ENCODE data around the gene AJUBA. TPM values are rescaled to one million over a fixed set of nuclear protein-coding genes. Genes with fewer than 3 reads are reported as not detected.

The AJUBA gene
- total and polyA plus RNA-seq, 2 of the 8 experiments (the other 6 are each of a cell fraction or from before 2014, with no cell fraction given) = 33.1 to 46.0 TPM

DNA sequence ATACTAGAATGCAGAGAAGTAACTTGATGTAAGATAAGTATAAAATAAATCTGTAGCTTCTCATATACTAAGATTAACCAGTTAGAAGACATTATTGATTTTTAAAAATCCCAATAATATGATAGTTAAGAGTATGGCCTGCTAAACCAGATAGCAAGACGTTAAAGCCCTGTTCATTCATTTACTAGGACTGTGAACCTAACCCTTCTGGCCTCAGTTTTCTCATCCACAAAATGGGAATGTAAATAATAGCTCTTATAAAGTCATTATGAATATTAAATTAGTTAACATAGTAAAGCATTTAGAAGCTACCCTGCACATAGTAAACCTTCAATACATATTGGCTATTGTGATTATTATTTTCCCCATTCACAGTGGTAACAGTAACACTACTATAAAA, 47.2 kb downstream of the AJUBA start:
- Histone ChIP-seq H3K4me3 (ENCODE audit: extremely low read depth in 1 of 4, insufficient read depth in 2 of 4, low read depth in 3 of 4, low read length in 4 of 4) (no peak overlapping the region), H3K23ac (ENCODE audit: insufficient read length) (no peak overlapping the region), H3K27ac (ENCODE audit: low read depth, low read length) (no peak overlapping the region), H3K4me2 (ENCODE audit: insufficient read depth in 1 of 2, low read depth in 2 of 2, low read length in 2 of 2) (no peak overlapping the region), H2BK20ac (ENCODE audit: low read length) (no peak overlapping the region), H3K14ac (ENCODE audit: insufficient read length) (no peak overlapping the region), H3K36me3 (ENCODE audit: control insufficient read depth in 2 of 4, insufficient read depth in 4 of 4, low read length in 3 of 4) (no peaks in the 10 kb centered on the region), H4K91ac (replicated peaks; ENCODE audit: insufficient read length, low read length) (no peak overlapping the region), H3K18ac (ENCODE audit: extremely low read depth, low read length) (no peak overlapping the region), H2BK5ac (ENCODE audit: low read depth, low read length) (no peak overlapping the region), H2AFZ (ENCODE audit: low read length) (no peak overlapping the region), H3K4me1 (replicated peaks in 1 of 4; ENCODE audit: control insufficient read depth in 3 of 4, insufficient read depth in 4 of 4, low read length in 3 of 4) (no peaks in the 10 kb centered on the region), H3K79me1 (ENCODE audit: low read depth, low read length) (no peaks in the 10 kb centered on the region), H2BK12ac (ENCODE audit: low read depth, low read length) (no peak overlapping the region), H3K9me3 (ENCODE audit: insufficient read depth in 2 of 2, low read depth in 1 of 2, low read length in 1 of 2) (no peaks in the 10 kb centered on the region), H4K8ac (ENCODE audit: extremely low read depth, insufficient read depth, low read length) (no peak overlapping the region), H2BK15ac (ENCODE audit: low read length) (no peak overlapping the region), H3K23me2 (ENCODE audit: low read depth, low read length) (peaks cover under 1% of the 10 kb centered on the region; the same call in 1 of the 2 replicates), H3K27me3 (replicated peaks in 1 of 4; ENCODE audit: control insufficient read depth in 3 of 4, extremely low read depth in 1 of 4, insufficient read depth in 3 of 4, low read length in 3 of 4) (no peaks in the 10 kb centered on the region), H3K56ac (replicated peaks; ENCODE audit: insufficient read length, low read depth, low read length) (no peak overlapping the region), H2BK120ac (replicated peaks; ENCODE audit: low read depth, low read length) (no peak overlapping the region), H4K20me1 (replicated peaks in 1 of 2; ENCODE audit: control insufficient read depth in 1 of 2, insufficient read depth in 2 of 2, low read length in 2 of 2) (no peaks in the 10 kb centered on the region), H4K5ac (ENCODE audit: insufficient read length, low read depth, low read length) (no peak overlapping the region), H3K9ac (replicated peaks in 1 of 4; ENCODE audit: extremely low read depth in 1 of 4, low read depth in 3 of 4, low read length in 3 of 4) (no peak overlapping the region), H3K79me2 (ENCODE audit: control insufficient read depth in 1 of 2, insufficient read depth in 2 of 2, low read length in 2 of 2) (no peaks in the 10 kb centered on the region), H3K4ac (replicated peaks; ENCODE audit: insufficient read length, low read depth, low read length) (no peak overlapping the region), H2AK5ac (ENCODE audit: low read depth, low read length) (no peak overlapping the region)
- FAIRE-seq (no peak), DNase-seq (ENCODE audit: low read depth in 1 of 2, low spot score in 2 of 2) (no peak)
- 94% methylated on average over 1 of the region's 1 CpG; no CpG with 5 or more reads in 1 of the 2 experiments for WGBS, 2 experiments (ENCODE audit: extremely low coverage in 1 of 2, insufficient coverage in 1 of 2, insufficient read length in 1 of 2, insufficient replicate concordance in 2 of 2, low coverage in 1 of 2, low lambda C conversion rate in 2 of 2, missing lambda C conversion rate in 1 of 2)
- ChIA-PET CTCF (ENCODE audit: partially characterized antibody) (interaction anchor here (1.0 to 1.4 kb wide), 8 partner anchors 9 to 121 kb away, joined by 3 to 6 read pairs (median 4); no protein-coding TSS in a partner anchor), POLR2A (ENCODE audit: partially characterized antibody) (interaction anchor here (0.6 to 2.3 kb wide), 8 partner anchors 9 to 143 kb away, joined by 3 to 7 read pairs (median 3); partner anchors contain the start of genes AJUBA and HAUS4)
- TF ChIP-seq NANOG (IDR thresholded peaks at IDR 0.05; ENCODE audit: insufficient read depth, low read depth, low read length, poor library complexity, severe bottlenecking) (no peak), SUZ12 (IDR thresholded peaks at IDR 0.05; ENCODE audit: low read length) (no peak), JUN (IDR thresholded peaks at IDR 0.05; ENCODE audit: low read depth, low read length) (no peak), MAFK (IDR thresholded peaks at IDR 0.05; ENCODE audit: low read depth, low read length) (no peak), SP2 (IDR thresholded peaks at IDR 0.05; ENCODE audit: low read length) (no peak), SIN3A (conservative IDR thresholded peaks at IDR 0.05 in 1 of 2, IDR thresholded peaks at IDR 0.05 in 1 of 2; ENCODE audit: low read depth in 1 of 2, low read length in 2 of 2) (no peak), PHF8 (conservative IDR thresholded peaks at IDR 0.05; ENCODE audit: low read depth, low read length) (no peak), NRF1 (IDR thresholded peaks at IDR 0.05; ENCODE audit: low read depth, low read length) (no peak), RBBP5 (IDR thresholded peaks at IDR 0.05; ENCODE audit: borderline replicate concordance, low read depth, low read length) (no peak), TEAD4 (IDR thresholded peaks at IDR 0.05; ENCODE audit: low read depth, low read length) (no peak), RXRA (IDR thresholded peaks at IDR 0.05; ENCODE audit: insufficient read depth, low read depth, low read length) (no peak), POLR2AphosphoS5 (IDR thresholded peaks at IDR 0.05; ENCODE audit: low read depth, low read length) (no peak), TCF12 (IDR thresholded peaks at IDR 0.05; ENCODE audit: low read depth, low read length) (no peak), EZH2 (IDR thresholded peaks at IDR 0.05; ENCODE audit: low read depth, low read length, severe bottlenecking) (no peak), HDAC6 (IDR thresholded peaks at IDR 0.05; ENCODE audit: low read depth, low read length) (no peak)
